NCI-H146 (cell line): ENCODE results near the gene PSAPL1.

Source experiments
- DNase-seq: peaks from one replicate; lab custom pipeline; 2025; lab: John Stamatoyannopoulos, UW

The PSAPL1 gene, protein sequence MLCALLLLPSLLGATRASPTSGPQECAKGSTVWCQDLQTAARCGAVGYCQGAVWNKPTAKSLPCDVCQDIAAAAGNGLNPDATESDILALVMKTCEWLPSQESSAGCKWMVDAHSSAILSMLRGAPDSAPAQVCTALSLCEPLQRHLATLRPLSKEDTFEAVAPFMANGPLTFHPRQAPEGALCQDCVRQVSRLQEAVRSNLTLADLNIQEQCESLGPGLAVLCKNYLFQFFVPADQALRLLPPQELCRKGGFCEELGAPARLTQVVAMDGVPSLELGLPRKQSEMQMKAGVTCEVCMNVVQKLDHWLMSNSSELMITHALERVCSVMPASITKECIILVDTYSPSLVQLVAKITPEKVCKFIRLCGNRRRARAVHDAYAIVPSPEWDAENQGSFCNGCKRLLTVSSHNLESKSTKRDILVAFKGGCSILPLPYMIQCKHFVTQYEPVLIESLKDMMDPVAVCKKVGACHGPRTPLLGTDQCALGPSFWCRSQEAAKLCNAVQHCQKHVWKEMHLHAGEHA

DNA sequence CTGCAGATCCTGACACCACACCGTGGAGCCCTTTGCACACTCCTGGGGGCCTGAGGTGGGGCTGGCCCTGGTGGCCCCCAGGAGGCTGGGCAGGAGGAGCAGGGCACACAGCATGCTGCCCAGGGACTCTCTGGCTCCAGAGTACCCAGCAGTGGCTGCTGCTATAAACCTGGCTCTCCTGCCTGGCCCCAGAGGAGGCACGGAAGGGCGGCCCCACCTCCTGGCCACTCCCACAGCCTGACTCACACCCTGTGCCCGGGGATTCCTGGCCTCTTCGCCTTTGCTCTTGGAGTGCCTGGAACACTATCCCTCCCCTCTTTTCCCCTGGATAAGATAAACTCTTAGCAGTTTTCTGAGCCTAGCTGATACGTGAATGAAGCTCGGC lies at the start of gene PSAPL1:
TSS of gene PSAPL1 (minus strand) at position 165 of the 385 bp plus-strand sequence. CDS start at position 114, 51 bp downstream.
- DNase-seq, result no peak

DNA sequence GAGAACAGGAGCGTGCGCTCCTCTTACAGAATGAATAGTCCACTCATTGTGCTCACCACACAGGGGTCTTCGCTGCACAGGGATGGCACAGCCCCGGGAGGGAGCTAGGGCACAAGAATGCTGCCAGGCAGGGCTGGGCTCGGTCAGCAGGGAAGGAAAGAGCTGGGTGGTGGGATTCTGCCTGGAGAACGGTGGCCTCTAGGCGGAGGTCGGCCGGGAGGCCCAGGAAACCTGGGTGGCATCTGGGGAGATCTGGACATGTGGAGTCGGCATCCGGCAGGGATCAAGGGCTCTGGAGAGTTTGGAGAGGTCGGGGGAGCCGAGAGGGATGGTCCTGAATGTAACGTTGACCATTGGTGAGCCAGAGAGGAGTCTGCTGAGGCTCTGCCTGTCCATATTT lies 46.5 kb upstream of the PSAPL1 start:
- DNase-seq, result no peak

DNA sequence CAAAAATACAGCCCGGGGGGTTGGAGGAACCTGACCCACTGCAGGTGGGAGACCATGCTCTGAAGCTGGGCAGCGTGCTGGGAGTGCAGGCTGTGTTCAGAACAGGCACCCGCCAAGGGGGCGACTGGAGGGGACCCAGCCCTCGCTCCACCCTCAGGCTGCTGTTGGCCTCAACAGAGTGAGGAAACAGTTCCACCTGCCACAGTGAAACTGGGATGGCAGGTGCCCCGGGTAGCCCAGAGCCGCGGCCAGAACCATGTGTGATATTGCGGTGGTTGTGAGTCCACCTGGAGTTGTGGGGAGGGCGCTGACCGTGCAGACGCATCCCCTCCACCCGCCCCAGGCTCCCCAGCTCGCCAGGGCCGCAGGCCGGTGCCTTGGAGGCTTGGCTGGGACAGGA lies 45.7 kb upstream of the PSAPL1 start:
- DNase-seq, result no peak

DNA sequence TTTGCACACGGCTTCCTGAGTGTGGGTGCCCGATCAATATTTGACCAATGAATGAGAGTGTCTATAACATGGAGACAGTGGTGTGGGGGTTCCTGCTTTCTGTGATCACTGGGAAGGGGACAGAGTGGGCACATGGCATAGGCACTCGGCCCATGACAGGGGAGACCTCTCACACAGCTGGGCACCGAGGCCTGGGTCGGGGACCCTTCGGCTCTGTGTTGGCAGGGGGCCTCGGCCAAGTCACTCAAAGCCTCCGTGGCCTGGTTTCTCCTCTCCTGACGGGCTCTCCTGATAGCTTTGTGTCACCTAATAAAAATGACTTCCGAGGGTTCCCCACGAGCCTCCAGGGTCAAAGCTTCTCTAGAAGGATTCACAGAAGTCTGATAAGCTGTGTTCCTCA lies 43.9 kb upstream of the PSAPL1 start:
- no peak for DNase-seq

DNA sequence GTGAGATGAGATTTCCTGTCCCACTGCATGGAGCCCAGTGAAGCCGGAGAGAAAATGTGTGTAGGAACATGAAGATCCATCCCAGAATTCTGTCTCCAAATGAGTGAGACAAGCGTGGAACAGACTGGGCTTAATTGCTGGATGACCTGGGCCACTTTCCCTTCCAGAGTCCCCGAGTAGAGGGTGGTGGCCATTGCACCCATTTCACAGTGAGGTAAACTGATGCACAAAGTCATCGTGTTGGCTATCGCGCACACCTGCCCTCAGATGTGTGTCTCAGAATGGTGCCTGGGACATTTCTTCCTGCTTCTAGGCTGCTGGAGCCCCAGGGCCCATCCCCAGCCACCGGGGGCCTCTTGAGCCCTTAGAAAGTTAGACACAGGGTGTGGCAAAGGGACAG lies 43.0 kb upstream of the PSAPL1 start:
- no peak for DNase-seq

DNA sequence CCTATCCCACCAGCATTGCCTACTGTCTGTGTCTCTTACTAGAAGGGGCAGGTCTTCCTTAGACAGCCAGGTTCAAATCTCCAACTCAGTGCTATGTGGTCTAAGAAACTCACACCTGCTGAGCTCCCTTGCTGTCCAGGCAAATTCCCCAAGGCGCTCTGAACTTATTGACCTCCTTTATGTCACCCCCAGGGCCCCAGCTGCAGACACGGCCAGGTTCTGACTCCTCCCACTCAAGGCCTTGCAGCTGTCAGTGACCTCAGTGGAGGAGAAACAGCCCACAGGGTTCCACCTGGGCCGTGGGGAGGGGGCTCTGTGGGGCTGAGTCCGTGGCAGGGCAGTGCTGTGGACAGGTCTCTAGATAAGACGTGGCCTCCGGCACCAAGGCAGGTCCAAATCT lies 42.1 kb upstream of the PSAPL1 start:
- no peak for DNase-seq

DNA sequence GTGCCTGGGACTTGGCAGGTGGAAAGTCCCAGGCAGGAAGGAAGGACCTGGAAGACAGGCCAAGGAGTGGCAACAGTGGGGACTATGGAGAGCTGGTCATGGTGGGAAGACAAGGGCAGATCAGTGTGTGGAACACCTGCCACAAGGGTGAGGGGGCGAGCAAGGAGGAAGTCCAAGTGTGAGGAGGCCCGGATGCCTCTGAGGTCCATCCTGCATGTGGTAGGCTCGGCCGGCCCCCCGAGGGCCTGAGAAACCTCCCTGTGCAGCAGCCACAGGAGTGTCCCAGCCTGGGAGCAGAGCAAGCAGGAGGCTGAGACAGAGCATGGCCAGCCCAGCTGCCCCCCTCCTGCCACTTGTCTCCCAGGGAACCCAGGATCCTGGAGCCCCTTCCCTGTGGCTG lies 40.5 kb upstream of the PSAPL1 start:
- no peak for DNase-seq

DNA sequence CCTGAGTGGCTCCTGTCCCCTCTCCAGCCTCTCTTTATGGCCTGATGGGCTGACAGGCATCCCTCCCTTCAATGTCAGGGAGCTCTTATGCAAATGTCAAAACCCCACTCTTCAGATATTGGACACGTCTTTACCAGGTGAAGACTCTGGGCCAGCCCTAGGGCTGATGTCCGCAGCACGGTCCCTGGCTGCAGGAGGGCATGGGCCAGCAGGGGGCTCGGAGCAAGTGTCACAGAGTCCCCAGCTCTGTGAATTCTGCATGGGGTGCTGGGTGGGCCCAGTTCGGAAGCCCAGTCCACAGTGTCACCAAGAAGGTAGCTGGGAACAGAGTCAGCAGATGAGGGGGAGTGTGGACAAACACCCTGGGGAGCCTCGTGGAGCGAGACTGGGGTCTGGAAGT lies 39.6 kb upstream of the PSAPL1 start:
- DNase-seq, result no peak

DNA sequence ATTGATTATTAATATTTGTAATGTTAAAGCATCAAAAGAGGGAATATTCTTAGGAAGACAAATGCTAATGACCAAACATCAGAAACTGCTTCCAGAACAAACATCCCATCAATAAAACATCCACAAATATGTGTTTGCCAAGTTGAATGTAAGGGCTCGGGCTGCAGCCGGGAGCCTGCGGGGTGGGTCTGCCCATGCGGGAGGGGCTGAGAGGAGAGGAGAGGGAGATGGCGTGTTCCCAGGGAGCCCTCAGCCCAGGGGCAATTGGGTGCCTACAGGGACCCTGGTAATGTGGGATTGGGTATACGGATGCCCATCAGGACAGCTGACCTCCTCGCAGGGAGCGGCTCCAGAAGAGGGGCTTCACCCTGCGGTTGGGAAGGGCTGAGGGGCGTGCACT lies 38.4 kb upstream of the PSAPL1 start:
- DNase-seq, result no peak

DNA sequence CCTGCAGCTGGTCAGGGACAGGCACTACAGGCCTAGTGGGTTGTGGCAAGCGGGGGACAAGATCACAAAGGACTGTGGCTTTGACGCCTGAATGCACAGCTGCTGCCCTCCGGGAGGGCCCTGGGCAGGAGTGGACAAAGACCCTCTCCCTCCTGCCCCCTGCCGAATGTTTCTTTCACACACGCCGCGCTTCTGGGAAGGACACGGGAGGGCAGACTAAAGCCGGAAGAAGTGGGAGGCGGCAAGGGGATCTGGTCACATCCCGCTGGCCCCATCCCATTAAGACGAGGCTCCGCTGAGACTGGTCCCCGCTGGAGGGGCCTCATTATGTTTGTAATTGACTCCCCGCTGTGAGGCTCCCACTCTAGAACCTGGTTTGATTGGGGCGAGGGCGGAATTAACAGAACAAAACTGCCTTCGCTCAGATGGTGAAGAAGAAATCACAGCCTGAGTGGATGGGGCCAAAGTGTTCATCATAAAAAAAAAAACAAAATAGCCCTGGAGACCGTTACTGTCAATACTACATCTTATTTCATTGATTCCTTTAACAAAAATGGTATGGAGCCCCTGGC lies 37.8 kb upstream of the PSAPL1 start:
- DNase-seq, result peak; percentile 6

DNA sequence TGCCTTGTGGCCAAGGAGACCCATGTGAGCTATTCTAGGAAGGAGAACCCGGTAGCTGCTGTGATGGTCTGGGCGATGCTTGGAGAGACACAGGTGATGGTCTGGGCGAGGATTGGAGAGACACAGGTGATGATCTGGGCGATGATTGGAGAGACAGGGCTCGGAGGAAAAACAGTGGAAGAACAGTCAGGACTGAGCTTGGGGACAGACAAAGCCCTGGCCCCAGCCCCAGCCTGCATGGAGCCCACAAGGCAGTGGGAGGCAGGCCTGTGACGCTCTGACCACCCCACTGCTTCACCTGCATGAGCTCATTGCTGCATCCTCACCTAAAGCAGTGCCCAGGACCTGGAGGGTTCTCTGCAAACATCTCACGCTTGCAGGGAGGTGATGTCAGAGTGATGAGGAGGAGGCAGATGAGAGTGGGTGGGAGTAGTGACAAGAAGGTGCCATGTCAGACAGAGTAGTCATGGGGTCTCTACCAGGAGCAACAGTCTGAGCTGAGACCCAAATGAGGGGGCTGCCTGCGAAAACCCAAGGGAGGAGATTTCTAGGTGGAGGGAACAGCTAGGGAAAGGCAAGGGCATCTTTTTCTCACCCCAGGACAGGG lies 35.9 kb upstream of the PSAPL1 start:
- no peak for DNase-seq

DNA sequence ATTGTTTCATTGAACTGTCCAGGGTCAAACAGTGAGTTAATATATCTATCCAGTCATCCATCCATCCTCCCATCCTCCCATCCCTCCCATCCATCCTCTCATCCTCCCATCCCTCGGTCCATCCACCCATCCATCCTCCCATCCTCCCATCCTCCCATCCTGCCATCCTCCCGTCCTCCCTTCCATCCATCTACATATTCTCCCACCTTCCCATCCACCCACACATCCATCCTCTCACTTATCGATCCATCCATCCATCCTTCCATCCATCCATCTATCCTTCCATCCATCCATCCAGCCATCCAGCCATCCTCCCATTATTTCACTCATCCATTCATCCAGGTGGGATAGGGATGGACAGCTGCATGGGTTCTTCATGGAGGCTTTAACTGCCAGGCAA lies 35.4 kb upstream of the PSAPL1 start:
- DNase-seq, result no peak

DNA sequence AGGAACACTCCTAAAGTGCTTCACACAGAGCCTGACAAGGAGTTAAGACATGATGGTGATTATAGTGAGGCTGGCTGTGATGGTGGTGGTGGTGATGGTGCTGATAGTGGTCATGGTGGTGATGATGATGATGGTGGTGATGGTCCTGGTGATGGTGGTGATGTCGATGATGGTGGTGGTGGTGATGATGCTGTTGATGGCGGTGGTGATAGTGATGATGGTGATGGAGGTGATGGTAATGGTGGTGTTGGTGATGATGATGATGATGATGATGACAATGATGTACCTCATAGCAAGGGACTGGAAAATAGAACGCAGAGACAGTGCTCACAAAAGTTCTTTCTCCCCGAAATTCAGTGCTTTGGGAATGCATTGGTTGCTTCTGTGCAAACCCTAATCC lies 34.3 kb upstream of the PSAPL1 start:
- no peak for DNase-seq

DNA sequence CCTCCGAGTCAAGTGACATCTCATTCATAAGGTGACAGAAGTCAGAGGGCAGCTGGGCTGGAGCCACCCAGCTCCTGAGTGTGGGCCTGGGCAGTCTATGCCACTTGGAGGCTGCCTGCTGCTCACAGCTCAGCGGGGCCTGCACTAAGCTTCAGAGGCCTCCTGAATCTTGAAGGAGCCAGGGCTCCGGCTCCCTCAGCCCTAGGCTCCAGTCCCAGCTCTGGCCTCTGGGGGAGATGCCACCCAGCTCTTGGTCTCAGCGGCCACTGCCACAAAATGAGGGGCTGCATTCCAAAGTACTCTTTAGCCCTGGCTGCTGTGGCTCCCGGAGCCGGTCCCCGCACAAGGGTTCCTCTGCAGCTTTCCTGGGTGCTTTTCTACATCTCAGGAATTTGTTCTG lies 32.7 kb upstream of the PSAPL1 start:
- DNase-seq, result no peak

DNA sequence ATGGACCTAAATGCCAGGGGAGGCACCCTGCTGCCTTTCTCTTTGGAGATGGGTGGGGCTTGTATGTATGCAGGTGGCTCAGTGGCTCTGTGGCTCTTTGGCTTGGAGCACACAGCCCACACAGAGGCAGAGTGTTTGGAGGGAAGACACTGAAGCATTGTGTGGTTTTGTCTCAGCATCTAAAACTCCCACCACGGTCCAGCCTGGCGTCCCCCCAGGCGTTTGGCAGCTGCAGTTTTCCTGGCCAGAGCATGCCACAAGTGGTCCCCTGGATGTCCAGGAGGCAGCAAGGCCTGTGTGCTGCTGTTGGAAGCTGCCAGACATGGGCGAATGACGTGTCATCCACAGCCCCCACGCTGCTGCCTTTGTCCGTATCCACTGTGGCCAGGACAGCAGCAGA lies 32.2 kb upstream of the PSAPL1 start:
- DNase-seq, result no peak

DNA sequence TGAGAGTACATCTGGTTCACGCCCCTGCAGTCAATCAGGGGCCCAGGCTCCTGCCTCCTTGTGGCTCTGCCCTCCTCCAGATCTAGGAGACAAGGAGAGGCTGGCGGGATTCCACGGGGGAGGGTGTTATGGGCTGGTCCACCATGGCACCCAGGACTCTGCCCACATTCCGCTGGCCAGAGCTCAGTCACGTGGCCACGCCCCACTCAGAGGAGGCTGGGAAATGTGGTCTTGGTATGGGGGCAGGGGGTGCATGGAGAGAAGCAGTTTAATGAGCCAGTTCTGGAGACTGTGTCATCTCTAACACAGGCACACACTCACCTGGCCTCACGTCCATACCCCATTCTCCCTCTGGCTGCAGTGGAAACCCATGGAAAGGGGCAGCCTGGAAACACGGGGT lies 31.5 kb upstream of the PSAPL1 start:
- no peak for DNase-seq

DNA sequence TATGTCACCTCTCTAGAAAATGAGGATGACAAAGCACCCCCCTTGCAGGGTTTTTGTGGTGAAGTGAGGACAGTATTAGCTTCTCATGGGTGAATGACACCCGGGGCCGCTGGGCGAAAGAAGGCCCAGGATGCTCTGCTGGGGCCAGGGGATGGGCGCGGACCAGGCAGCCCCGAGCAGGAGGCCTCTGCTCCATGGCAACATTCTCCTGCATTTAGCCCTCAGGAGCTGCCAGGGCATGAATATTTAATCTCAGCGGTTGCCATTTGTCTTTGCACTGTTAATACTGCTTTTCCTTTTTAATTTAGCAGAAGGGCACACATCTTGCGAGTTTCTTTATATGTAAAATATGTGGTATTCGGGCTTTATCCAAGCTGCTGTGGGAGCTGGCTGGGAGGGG lies 30.3 kb upstream of the PSAPL1 start:
- no peak for DNase-seq

DNA sequence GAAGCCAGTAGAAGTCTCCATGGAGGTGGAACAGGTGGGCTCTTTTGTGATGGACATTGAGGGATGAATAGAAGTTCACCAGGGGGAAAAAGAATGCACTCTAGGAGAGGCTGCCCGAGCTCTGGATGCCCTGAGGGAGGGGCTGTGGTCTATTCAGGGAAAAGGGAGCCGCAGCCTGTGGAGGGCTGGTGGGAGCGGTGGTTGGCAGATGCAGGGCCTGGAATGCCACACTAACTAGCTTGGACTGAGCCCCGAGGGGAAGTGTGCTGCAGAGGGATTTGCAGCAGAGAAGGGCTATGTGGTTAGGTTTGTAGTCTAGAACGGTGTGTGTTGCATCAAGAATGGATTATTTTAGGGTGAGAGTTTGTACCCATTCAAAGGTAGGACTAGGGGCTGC lies 29.5 kb upstream of the PSAPL1 start:
- DNase-seq, result no peak

DNA sequence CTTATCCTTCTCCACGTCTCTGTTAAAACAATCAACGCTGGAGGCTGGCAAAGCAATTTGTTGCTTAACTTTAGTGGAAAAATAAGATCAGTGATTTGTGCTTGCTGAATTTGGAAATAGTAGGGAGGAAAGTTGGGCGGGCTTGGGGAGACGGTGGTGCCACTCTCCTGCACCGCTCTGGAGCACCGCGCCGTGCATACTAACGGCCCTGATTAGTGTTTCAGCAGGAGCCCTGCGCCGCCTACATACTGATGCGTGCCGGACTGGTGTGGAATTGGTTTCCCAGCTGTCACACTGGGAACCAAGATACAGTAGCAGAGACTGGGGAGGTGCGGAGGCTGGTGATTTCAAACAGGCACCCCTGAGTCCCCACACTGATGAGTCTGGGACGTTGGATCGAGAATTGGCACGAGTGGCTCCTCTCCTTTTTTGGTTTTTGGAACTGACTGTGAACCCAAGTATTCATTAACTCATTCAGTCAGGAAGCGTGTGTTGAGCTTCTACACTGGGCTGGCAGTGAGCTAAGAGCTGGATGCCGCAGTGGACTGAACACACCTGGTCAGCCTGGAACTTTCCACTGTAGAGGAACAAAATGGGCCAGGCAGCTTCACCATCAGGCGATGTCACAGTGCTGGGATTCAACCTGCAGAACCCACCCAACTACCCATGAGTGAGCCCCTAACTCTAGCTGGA lies 29.0 kb upstream of the PSAPL1 start:
- DNase-seq, result no peak

DNA sequence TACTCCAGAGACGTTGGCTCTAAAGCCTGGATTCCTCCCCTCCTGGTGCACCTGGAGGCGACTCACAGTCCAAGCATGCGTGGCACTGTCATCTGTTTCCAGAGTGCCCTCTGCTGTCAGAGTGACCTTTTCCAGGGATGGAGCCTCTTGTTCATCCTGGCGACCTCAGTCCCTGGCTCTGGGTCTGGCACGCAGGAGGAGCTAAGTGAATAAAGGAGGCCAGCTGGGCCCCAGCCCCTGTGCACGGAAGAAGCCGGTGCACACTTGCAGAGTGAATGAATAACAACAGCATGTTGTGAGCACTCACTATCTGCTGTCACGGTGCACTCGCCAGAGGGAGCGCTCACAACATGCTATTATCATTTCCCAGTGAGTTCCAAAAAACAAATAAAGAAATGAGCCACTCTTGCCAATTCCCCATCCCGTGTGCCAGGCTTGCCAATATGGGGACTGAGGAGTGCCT lies 27.8 kb upstream of the PSAPL1 start:
- DNase-seq, result peak; percentile 6

DNA sequence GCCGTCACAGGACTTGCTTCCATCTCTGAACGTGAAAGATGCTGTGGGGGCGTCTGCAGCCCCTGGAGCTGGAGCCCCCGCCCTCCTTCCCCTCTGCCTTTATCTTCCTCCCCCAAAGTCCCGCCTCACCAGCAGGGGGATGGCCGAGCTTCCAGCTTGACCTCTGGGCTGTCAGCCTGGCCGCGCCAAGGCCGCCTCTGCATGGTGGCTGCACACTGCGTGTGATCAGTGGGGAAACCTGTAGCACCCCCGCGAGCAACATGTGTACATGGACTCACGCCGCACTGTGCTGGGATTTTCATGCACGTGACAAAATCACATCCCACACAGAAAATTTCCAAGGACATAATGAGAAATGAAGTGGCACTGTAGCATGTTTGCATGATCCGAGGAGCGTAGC lies 26.5 kb upstream of the PSAPL1 start:
- DNase-seq, result no peak

DNA sequence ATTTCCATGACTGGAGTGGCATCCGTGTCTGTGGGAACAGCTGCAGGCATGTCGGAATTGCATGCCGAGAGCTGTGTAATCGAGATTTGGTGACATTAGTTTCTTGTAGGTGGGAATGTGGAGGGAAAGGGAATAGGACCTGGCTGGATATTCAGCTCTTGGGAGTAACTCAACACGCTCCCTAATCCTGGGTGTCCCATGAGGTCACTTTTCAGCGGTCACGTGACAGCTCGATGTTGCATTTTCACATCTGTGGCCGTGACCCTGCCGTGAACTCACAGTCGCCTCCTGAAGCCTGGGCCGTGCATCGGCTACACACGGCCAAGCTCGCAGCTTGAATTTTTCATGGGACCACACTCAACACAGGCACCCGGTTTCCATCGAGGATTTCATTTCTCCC lies 25.8 kb upstream of the PSAPL1 start:
- DNase-seq, result no peak

DNA sequence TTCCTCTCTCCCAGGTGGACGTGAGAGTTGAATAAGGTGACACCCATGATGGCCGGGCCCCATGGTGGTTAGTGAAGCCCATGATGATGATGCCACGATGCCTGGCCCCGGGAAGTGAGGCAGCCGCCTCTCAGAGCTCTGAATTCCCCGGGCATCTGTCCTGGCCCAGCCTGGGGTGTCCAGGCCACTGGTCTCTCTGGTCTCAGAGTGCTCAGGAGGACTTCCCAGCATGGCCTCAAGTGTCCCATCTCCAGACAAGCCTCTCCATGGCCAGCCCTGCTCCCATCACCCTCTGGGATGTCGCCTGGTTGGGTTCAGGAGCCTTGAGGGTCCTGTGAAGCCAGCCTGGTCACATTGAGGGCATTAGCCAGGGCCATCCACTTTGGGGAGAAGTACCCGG lies 24.7 kb upstream of the PSAPL1 start:
- DNase-seq, result no peak
